ENCODE measurements around the gene FRMPD3. TPM values are rescaled to one million over a fixed set of nuclear protein-coding genes. Genes with fewer than 3 reads are reported as not detected.
A peak's percentile ranks its signal among the peaks of the same experiment; 100 is the strongest.

FRMPD3 gene
- total RNA-seq, 1 experiment from 2014 or later = 2.0 TPM

DNA sequence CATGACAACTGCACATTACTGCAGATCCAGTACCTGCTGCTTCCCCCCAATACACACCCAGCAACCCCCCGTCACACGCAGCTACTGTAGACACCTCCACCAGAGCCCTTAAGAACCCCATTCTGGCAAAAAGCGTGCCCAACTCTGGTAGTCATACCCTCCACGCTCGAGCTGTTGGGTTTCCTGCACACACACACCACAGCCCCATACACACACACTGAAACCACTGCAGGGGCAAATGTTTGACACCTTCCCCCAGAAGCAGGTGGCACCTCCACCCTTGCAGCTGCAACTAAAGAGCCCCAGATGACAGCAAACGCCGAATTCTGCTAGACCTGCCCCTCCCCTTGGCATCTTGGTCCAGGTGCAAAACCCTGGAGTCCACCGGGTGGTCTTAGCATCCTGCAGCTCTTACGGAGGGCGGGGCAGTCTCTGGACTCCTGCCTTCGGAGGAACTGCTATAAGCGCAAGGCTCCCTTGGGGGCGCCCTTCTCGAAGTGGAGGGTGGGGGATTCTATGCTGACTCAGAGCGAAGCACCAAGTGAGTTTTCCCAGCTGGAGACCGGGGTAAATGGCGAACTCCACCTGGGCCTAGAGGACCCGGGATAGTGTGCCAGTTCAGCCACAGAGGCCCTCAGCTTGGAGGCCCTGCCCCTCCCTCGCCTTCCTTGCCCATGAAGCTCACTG, 1.5 kb downstream of the FRMPD3 start:
- no peaks in the 10 kb centered on the region for H3K9me3 Mint-ChIP-seq
- ChIA-PET POLR2A (interaction anchor here (1.0 kb wide), 1 partner anchor 177 kb away, joined by 4 read pairs; the partner anchor contains the start of gene PRPS1), CTCF (interaction anchor here (0.6 to 3.3 kb wide), 22 partner anchors 12 to 553 kb away, joined by 3 to 22 read pairs (median 3); partner anchors contain the start of genes NCBP2L, PRPS1 and TSC22D3)
- DNase-seq (ENCODE audit: low spot score) = peak; percentile 76
- ATAC-seq = peak; percentile 65
- H3K27ac Mint-ChIP-seq = no peak overlapping the region; the same call in 1 of the 2 replicates
- peaks cover 36% of the 10 kb centered on the region for H3K27me3 Mint-ChIP-seq (ENCODE audit: low read depth)
- TF ChIP-seq, protein P1, sequence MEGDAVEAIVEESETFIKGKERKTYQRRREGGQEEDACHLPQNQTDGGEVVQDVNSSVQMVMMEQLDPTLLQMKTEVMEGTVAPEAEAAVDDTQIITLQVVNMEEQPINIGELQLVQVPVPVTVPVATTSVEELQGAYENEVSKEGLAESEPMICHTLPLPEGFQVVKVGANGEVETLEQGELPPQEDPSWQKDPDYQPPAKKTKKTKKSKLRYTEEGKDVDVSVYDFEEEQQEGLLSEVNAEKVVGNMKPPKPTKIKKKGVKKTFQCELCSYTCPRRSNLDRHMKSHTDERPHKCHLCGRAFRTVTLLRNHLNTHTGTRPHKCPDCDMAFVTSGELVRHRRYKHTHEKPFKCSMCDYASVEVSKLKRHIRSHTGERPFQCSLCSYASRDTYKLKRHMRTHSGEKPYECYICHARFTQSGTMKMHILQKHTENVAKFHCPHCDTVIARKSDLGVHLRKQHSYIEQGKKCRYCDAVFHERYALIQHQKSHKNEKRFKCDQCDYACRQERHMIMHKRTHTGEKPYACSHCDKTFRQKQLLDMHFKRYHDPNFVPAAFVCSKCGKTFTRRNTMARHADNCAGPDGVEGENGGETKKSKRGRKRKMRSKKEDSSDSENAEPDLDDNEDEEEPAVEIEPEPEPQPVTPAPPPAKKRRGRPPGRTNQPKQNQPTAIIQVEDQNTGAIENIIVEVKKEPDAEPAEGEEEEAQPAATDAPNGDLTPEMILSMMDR (IDR thresholded peaks at IDR 0.05) = peak; percentile 34; the same call in 1 of the 2 replicates
- no peak for TF ChIP-seq MLX (CRISPR knock-in tag; IDR thresholded peaks at IDR 0.05)
- peak; percentile 56; the same call in 1 of the 2 replicates for TF ChIP-seq ZNF423 (CRISPR knock-in tag; IDR thresholded peaks at IDR 0.05)
- TF ChIP-seq USF2 (CRISPR knock-in tag; IDR thresholded peaks at IDR 0.05) = no peak
- peak overlapping the region; percentile 76 for H3K4me3 Mint-ChIP-seq
- H3K4me1 Mint-ChIP-seq = peaks cover 17% of the 10 kb centered on the region
- no peaks in the 10 kb centered on the region for H3K36me3 Mint-ChIP-seq

DNA sequence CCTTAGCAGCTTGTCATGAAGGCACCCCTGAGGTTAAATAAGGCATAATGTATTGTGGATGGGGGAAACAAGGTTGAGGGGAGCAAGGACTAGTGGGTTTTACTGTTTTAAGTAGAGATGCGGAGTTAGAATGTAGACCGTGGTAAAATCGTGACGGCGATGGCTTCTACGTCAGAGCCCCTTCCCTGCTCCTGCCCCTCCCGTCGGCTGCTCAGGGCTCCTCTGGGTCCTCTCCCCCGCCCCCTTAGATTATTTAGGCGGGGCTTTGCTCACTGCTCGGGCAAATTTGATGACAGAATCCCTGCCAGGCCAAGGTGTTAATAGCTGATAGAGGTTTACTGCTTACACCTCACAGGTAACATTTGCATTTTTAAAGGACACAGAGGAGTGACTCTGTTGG, 2.3 kb downstream of the FRMPD3 start:
- ATAC-seq = peak; percentile 17
- no peaks in the 10 kb centered on the region for H3K36me3 Mint-ChIP-seq
- ChIA-PET POLR2A (no interaction called here), CTCF (interaction anchor here (0.6 to 3.3 kb wide), 13 partner anchors 11 to 452 kb away, joined by 3 to 22 read pairs (median 6); partner anchors contain the start of genes NCBP2L, PRPS1 and TSC22D3)
- peak; percentile 29 for DNase-seq (ENCODE audit: low spot score)
- H3K4me1 Mint-ChIP-seq = peaks cover 17% of the 10 kb centered on the region
- TF ChIP-seq FOXP1 (CRISPR knock-in tag; IDR thresholded peaks at IDR 0.05; ENCODE audit: borderline replicate concordance) (no peak), NR3C1 (CRISPR knock-in tag; conservative IDR thresholded peaks at IDR 0.05; ENCODE audit: low read depth) (no peak), KAT7 (CRISPR knock-in tag; IDR thresholded peaks at IDR 0.05; ENCODE audit: borderline replicate concordance) (no peak), ERG (CRISPR knock-in tag; IDR thresholded peaks at IDR 0.05) (no peak), FOXP4 (CRISPR knock-in tag; IDR thresholded peaks at IDR 0.05) (no peak)
- no peaks in the 10 kb centered on the region for H3K9me3 Mint-ChIP-seq
- H3K27ac Mint-ChIP-seq = peak overlapping the region; percentile 79
- peaks cover 33% of the 10 kb centered on the region for H3K27me3 Mint-ChIP-seq (ENCODE audit: low read depth)
- peak overlapping the region; percentile 76 for H3K4me3 Mint-ChIP-seq

DNA sequence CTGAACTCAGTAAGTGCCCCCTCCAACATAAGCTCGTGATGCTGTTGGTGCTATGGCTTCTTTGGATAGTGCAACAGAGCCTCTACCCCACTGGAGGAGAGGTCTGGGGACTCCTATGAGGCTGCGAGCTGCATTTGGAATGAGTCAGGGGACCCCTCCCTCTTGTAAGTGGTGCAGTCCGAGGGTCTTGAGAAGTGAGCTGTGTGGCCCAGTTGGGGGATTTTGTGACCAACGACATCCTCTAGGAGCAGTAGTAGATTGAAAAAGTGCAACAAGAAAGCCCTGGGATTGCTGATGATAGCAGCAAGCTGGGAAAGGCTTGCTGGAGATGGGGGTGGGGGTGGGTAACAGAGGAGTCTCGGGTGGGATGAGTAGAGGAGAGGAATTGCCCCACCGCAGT, 3.1 kb downstream of the FRMPD3 start:
- ATAC-seq = no peak
- Mint-ChIP-seq H3K27me3 (ENCODE audit: low read depth) (peaks cover 25% of the 10 kb centered on the region), H3K27ac (no peak overlapping the region), H3K9me3 (no peaks in the 10 kb centered on the region), H3K36me3 (no peaks in the 10 kb centered on the region), H3K4me3 (no peak overlapping the region), H3K4me1 (peaks cover 18% of the 10 kb centered on the region)
- ChIA-PET POLR2A (no interaction called here), CTCF (interaction anchor here (1.0 to 3.3 kb wide), 6 partner anchors 10 to 325 kb away, joined by 3 to 22 read pairs (median 12); partner anchors contain the start of gene NCBP2L)
- DNase-seq (ENCODE audit: low spot score) = no peak
- TF ChIP-seq GRHL2 (CRISPR knock-in tag; IDR thresholded peaks at IDR 0.05; ENCODE audit: insufficient replicate concordance, severe bottlenecking) (no peak), JAZF1 (CRISPR knock-in tag; IDR thresholded peaks at IDR 0.05) (no peak), ELF4 (CRISPR knock-in tag; IDR thresholded peaks at IDR 0.05; ENCODE audit: low read depth) (no peak), PRRX2 (CRISPR knock-in tag; IDR thresholded peaks at IDR 0.05) (no peak), RORB (CRISPR knock-in tag; IDR thresholded peaks at IDR 0.05) (no peak), MLX (CRISPR knock-in tag; IDR thresholded peaks at IDR 0.05) (no peak), E2F1 (CRISPR knock-in tag; IDR thresholded peaks at IDR 0.05) (no peak), ZBTB21 (CRISPR knock-in tag; IDR thresholded peaks at IDR 0.05; ENCODE audit: borderline replicate concordance) (no peak), IRF1 (CRISPR knock-in tag; IDR thresholded peaks at IDR 0.05) (no peak), JUN (CRISPR knock-in tag; IDR thresholded peaks at IDR 0.05) (no peak)
- TF ChIP-seq, protein P2, sequence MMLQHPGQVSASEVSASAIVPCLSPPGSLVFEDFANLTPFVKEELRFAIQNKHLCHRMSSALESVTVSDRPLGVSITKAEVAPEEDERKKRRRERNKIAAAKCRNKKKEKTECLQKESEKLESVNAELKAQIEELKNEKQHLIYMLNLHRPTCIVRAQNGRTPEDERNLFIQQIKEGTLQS (CRISPR knock-in tag; conservative IDR thresholded peaks at IDR 0.05) = no peak
